Measurements from ENCODE around the gene PTPRA.

The PTPRA gene

DNA sequence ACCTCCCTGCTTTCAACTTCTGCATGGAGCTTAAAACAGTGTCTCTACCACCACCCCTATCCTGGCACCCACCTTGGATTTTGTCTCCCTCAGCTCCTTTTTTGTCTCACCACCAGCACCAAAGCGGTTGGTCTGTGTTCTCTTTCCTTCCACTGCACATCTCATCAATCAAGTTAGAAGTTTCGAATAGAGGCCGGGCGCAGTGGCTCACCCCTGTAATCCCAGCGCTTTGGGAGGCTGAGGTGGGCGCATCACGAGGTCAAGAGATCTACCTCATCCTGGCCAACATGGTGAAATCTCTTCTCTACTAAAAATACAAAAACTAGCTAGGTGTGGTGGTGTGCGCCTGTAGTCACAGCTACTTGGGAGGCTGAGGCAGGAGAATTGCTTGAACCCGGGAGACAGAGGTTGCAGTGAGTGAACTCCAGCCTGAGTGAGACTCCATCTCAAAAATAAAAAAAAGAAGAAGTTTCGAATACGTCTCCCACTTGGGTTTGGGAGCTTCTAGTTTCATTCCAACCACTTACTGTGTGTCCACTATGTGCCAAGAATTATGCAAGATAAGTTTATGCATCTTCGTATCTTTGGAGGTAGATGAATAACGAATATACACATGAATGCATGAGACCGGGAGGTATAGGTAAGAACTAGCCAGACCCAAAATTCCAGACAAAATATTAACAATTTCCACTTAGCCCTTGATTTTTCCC is 38.7 kb upstream of the PTPRA start:
- TF ChIP-seq, protein P1, sequence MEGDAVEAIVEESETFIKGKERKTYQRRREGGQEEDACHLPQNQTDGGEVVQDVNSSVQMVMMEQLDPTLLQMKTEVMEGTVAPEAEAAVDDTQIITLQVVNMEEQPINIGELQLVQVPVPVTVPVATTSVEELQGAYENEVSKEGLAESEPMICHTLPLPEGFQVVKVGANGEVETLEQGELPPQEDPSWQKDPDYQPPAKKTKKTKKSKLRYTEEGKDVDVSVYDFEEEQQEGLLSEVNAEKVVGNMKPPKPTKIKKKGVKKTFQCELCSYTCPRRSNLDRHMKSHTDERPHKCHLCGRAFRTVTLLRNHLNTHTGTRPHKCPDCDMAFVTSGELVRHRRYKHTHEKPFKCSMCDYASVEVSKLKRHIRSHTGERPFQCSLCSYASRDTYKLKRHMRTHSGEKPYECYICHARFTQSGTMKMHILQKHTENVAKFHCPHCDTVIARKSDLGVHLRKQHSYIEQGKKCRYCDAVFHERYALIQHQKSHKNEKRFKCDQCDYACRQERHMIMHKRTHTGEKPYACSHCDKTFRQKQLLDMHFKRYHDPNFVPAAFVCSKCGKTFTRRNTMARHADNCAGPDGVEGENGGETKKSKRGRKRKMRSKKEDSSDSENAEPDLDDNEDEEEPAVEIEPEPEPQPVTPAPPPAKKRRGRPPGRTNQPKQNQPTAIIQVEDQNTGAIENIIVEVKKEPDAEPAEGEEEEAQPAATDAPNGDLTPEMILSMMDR (conservative IDR thresholded peaks at IDR 0.05; ENCODE audit: low read depth, low read length), result no peak
- no peak overlapping the region for H3K4me3 ChIP-seq (ENCODE audit: low read depth, low read length)
- no peak for DNase-seq (ENCODE audit: low read depth)

DNA sequence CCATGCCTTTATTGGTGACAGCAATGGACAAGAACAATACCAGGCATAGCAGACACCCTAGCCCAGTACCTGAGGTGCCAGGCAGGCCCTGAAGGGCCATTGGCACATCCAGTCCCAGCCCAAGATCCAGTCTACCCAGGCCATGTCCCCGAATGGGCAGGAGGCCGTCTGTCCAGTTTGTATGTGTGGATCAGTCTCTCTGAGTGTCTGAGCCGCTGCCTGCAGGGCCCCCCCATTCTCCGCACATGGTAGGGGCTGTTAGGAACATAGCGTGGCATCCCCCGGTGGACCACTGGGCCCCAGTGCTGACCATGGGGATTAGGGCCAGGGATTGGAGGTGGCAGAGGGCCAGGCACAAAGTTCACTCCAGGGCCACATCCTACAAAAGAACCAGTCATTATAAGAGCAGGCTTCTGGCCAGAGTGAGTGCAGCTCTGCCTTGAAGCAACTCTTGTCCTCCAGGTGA is 37.9 kb upstream of the PTPRA start:
- TF ChIP-seq, protein P1 (conservative IDR thresholded peaks at IDR 0.05; ENCODE audit: low read depth, low read length), result no peak
- DNase-seq (ENCODE audit: low read depth), result no peak
- no peak overlapping the region for H3K4me3 ChIP-seq (ENCODE audit: low read depth, low read length)

DNA sequence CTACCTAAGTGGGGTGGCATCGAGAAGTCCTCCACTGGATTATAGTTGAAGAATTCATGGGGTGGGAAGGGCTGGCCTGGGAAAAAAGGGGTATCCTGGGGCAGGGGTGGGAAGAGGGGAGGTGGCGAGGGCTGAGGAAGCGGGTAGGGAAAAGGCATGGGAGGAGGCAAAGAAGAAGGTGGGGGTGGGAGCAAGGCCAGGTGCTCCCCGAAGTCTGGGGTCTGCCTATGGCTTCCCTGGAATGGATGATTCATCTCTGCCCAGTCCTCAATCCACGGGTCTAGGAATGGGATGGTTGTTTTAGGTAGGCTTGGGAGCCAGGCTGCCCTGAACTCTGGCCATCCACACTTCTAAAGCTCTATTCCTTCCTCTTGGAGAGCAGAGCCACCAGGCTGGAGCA is 37.2 kb upstream of the PTPRA start:
- H3K4me3 ChIP-seq (ENCODE audit: low read depth, low read length), result no peak overlapping the region
- no peak for DNase-seq (ENCODE audit: low read depth)
- TF ChIP-seq, protein P1 (conservative IDR thresholded peaks at IDR 0.05; ENCODE audit: low read depth, low read length), result no peak

DNA sequence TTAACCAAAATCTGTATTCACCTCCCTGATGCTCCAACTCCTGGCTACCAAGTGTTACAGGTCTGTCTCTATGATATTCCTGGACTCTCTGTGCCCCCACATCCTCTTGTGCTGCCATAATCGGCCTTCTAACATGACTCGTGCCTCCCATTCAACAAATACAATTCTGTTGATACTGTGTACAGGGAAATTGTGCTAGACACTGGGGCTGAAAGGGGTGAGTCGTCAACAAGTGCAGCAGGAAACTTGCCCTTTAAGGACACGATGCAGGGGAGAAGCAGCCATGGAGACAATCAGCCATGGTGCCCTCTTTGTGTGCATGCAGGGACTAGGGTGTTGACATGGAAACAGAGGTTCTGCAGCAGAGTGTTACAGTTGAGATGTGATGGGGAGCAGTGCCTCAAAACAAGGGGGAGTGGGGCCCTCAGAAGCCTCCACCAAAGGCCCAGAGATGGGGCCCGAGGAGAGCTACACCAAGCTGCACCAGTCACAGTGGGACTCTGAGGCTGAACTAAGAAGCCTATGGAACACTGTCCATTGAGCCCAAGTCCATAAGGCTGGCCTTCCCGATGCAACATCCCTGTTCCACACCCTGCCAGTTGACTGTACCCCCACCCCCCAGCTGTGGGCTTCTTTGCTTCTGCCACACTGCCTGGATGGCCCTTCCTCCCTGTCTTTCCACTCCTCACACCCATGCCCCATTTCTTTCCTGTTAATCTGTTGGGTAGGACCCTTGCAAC is 35.9 kb upstream of the PTPRA start:
- no peak for DNase-seq (ENCODE audit: low read depth)
- H3K4me3 ChIP-seq (ENCODE audit: low read depth, low read length), result no peak overlapping the region
- TF ChIP-seq, protein P1 (conservative IDR thresholded peaks at IDR 0.05; ENCODE audit: low read depth, low read length), result no peak

DNA sequence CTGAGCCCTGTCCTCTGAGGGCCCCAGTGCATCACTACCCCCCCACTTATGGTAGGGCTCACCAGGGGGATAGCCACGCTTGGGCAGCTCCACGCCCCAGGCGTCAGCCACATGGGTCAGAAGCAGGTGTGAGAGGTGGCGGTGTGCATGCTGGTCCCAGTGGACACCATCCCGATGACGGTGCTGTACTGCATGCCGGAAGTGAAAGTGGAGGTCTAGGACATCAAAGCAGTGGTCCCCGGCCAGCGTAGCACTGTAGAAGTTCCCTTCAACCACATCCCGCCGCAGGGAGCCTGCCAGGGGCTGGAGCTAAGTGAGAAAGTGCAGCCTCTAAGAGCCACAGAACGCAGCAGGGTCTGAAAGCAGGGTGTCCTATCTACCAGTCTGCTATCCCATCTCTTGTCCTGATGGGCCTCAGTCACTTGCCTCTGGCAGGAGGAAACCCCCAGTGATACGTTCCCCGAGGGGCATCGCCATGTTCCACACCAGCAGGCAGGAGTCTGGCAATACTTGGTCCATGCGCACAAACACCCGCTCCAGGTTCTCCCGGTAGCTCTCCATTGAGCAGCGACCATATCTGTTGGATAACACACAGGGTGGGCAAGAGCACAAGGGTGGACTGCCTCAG is 35.0 kb upstream of the PTPRA start:
- DNase-seq (ENCODE audit: low read depth), result no peak
- TF ChIP-seq, protein P1 (conservative IDR thresholded peaks at IDR 0.05; ENCODE audit: low read depth, low read length), result no peak
- no peak overlapping the region for H3K4me3 ChIP-seq (ENCODE audit: low read depth, low read length)

DNA sequence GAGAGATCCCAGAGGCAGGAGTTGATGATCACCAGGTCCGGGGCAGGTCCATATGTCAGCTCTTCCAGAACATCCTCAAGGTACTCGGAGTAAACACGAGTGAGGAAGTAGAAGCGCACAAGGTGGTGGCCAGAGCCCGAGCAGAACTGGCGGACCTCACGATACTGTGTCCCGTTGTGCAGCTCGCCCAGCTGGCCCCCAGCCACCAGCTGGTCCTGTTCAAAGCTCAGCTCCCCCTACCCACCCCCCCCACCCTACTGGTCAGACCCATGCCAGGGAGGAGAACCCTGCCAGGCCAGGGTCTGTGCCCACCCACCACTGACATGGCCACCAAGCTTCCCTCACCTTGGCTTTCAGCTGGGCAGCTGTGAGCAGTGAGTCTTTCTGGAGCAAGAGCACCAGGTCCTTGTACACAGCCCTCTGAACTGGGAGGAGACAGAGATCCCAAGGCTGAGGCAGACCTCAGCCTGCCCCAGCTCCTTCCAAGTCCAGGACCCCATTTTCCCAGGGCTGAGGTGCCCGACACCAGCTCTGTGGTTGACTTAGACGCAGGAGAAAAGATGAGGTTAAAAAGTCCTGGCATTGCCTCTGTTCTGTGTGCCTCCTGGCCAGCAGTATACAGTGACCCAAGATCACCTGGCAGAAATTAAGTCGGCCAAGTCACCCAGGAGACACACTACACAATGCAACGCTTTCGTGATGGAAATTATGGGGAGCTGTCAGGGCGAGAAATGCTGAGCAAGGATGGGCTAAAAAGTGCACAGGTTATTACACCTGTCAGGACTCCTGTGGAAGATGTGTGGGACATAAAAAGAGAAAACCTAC is 34.2 kb upstream of the PTPRA start:
- H3K4me3 ChIP-seq (ENCODE audit: low read depth, low read length), result no peak overlapping the region
- TF ChIP-seq, protein P1 (conservative IDR thresholded peaks at IDR 0.05; ENCODE audit: low read depth, low read length), result no peak
- DNase-seq (ENCODE audit: low read depth), result no peak

All from choroid plexus epithelial cell (primary cell).